ENCODE results near the gene BATF. TPM values are rescaled to one million over a fixed set of nuclear protein-coding genes. Genes with fewer than 3 reads are reported as not detected.

The BATF gene
- total and polyA plus RNA-seq, 2 experiments from 2014 or later: not detected

- Histone ChIP-seq H3K4me3 (no peak overlapping the region), H3K27ac (ENCODE audit: low read depth) (no peak overlapping the region), H3F3A (replicated peaks; ENCODE audit: low read depth) (no peaks in the 10 kb centered on the region), H3K9me2 (ENCODE audit: insufficient read depth) (no peaks in the 10 kb centered on the region), H3K4me1 (ENCODE audit: insufficient read depth) (no peaks in the 10 kb centered on the region), H4K20me1 (replicated peaks; ENCODE audit: insufficient read depth) (no peaks in the 10 kb centered on the region), H3K4me2 (no peak overlapping the region), H3K79me2 (replicated peaks; ENCODE audit: insufficient read depth) (no peaks in the 10 kb centered on the region), H3K27me3 (ENCODE audit: insufficient read depth) (no peaks in the 10 kb centered on the region), H2AFZ (no peak overlapping the region), H3K36me3 (ENCODE audit: insufficient read depth) (no peaks in the 10 kb centered on the region; the same call in 1 of the 2 replicates)
- peaks cover 7% of the 10 kb centered on the region for H3K4me1 Mint-ChIP-seq
- no peak overlapping the region for H3K27ac Mint-ChIP-seq
- TF ChIP-seq, protein P1, sequence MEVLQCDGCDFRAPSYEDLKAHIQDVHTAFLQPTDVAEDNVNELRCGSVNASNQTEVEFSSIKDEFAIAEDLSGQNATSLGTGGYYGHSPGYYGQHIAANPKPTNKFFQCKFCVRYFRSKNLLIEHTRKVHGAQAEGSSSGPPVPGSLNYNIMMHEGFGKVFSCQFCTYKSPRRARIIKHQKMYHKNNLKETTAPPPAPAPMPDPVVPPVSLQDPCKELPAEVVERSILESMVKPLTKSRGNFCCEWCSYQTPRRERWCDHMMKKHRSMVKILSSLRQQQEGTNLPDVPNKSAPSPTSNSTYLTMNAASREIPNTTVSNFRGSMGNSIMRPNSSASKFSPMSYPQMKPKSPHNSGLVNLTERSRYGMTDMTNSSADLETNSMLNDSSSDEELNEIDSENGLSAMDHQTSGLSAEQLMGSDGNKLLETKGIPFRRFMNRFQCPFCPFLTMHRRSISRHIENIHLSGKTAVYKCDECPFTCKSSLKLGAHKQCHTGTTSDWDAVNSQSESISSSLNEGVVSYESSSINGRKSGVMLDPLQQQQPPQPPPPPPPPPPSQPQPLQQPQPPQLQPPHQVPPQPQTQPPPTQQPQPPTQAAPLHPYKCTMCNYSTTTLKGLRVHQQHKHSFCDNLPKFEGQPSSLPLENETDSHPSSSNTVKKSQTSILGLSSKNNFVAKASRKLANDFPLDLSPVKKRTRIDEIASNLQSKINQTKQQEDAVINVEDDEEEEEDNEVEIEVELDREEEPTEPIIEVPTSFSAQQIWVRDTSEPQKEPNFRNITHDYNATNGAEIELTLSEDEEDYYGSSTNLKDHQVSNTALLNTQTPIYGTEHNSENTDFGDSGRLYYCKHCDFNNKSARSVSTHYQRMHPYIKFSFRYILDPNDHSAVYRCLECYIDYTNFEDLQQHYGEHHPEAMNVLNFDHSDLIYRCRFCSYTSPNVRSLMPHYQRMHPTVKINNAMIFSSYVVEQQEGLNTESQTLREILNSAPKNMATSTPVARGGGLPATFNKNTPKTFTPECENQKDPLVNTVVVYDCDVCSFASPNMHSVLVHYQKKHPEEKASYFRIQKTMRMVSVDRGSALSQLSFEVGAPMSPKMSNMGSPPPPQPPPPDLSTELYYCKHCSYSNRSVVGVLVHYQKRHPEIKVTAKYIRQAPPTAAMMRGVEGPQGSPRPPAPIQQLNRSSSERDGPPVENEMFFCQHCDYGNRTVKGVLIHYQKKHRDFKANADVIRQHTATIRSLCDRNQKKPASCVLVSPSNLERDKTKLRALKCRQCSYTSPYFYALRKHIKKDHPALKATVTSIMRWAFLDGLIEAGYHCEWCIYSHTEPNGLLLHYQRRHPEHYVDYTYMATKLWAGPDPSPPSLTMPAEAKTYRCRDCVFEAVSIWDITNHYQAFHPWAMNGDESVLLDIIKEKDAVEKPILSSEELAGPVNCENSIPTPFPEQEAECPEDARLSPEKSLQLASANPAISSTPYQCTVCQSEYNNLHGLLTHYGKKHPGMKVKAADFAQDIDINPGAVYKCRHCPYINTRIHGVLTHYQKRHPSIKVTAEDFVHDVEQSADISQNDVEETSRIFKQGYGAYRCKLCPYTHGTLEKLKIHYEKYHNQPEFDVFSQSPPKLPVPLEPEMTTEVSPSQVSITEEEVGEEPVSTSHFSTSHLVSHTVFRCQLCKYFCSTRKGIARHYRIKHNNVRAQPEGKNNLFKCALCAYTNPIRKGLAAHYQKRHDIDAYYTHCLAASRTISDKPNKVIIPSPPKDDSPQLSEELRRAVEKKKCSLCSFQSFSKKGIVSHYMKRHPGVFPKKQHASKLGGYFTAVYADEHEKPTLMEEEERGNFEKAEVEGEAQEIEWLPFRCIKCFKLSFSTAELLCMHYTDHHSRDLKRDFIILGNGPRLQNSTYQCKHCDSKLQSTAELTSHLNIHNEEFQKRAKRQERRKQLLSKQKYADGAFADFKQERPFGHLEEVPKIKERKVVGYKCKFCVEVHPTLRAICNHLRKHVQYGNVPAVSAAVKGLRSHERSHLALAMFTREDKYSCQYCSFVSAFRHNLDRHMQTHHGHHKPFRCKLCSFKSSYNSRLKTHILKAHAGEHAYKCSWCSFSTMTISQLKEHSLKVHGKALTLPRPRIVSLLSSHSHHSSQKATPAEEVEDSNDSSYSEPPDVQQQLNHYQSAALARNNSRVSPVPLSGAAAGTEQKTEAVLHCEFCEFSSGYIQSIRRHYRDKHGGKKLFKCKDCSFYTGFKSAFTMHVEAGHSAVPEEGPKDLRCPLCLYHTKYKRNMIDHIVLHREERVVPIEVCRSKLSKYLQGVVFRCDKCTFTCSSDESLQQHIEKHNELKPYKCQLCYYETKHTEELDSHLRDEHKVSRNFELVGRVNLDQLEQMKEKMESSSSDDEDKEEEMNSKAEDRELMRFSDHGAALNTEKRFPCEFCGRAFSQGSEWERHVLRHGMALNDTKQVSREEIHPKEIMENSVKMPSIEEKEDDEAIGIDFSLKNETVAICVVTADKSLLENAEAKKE (CRISPR knock-in tag; IDR thresholded peaks at IDR 0.05): no peak
- TF ChIP-seq REST (IDR thresholded peaks at IDR 0.05; ENCODE audit: unreplicated experiment) (no peak), ZNF114 (CRISPR knock-in tag; IDR thresholded peaks at IDR 0.05) (no peak), EZH2phosphoT487 (IDR thresholded peaks at IDR 0.05; ENCODE audit: unreplicated experiment) (no peak), POLR2AphosphoS5 (IDR thresholded peaks at IDR 0.05; ENCODE audit: low read depth) (no peak), STAT1 (IDR thresholded peaks at IDR 0.05; ENCODE audit: unreplicated experiment) (no peak), JUNB (IDR thresholded peaks at IDR 0.05; ENCODE audit: unreplicated experiment) (no peak)
- TF ChIP-seq, protein P2, sequence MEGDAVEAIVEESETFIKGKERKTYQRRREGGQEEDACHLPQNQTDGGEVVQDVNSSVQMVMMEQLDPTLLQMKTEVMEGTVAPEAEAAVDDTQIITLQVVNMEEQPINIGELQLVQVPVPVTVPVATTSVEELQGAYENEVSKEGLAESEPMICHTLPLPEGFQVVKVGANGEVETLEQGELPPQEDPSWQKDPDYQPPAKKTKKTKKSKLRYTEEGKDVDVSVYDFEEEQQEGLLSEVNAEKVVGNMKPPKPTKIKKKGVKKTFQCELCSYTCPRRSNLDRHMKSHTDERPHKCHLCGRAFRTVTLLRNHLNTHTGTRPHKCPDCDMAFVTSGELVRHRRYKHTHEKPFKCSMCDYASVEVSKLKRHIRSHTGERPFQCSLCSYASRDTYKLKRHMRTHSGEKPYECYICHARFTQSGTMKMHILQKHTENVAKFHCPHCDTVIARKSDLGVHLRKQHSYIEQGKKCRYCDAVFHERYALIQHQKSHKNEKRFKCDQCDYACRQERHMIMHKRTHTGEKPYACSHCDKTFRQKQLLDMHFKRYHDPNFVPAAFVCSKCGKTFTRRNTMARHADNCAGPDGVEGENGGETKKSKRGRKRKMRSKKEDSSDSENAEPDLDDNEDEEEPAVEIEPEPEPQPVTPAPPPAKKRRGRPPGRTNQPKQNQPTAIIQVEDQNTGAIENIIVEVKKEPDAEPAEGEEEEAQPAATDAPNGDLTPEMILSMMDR (conservative IDR thresholded peaks at IDR 0.05; ENCODE audit: low read depth in 2 of 2): peak; percentile 39 to 40
- H3K4me3 Mint-ChIP-seq: no peak overlapping the region
- no peaks in the 10 kb centered on the region for H3K27me3 Mint-ChIP-seq (ENCODE audit: insufficient read depth, low read depth, poor library complexity)
- DNase-seq (ENCODE audit: low spot score) (peak; percentile 33), ATAC-seq (no peak; the same call in 2 of the 3 replicates)
- peaks cover 20% of the 10 kb centered on the region for H3K36me3 Mint-ChIP-seq (ENCODE audit: low read depth)
- peaks cover 21% of the 10 kb centered on the region for H3K9me3 Mint-ChIP-seq
Observed at GRCh38 chr14:75591331-75591946, 69.2 kb downstream of the BATF start.

All from GM23338 (cell line).